GM21423 (cell line): Measurements from ENCODE around the gene SERPINB13.

Source experiments
- ATAC-seq: cut with Tn5 transposase; IDR thresholded peaks from one replicate; pipeline ENCODE4 v1.9.1; 2021; ENCODE audit warnings: mild to moderate bottlenecking, moderate library complexity; ENCODE audit not compliant: unreplicated experiment

The SERPINB13 gene

DNA sequence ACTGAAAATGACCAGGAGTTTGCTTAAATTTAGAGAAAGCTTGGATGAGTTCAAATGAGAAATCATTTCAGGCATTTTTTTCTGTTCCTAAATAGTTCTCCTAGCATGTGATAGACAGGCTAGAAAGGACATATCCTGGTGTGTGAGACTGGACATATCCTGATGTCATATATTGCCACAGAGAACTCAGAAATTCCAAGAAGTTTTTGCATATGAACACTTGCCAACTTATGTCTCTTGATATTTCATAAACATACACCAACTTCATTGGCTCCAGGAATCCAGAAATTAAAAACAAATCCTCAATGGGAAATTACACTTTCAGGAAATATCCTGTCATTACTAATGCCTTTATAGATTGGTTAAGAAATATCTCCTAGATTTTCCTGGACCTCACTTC is 59.8 kb downstream of the SERPINB13 start:
- no peak for ATAC-seq

DNA sequence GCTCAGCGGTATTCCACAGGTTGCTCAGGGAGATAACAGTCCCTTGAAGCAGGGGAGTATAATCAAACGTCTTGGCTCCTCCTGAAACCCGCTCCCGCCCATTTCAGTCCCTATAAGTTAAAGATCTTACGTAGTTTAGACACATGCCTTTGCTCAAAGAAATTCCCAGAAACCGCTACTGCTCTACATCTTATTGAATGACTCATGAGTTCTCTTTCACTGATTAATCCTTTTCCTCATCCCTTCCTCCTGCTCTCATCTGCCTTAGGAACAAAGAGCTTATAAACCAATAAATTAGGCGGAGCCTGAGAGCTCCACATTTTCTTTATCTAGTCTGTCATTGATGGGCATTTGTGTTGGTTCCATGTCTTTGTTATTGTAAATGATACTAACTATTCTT is 61.1 kb downstream of the SERPINB13 start:
- no peak for ATAC-seq
